NCI-H187 treated with DMSO at 0.1 percent for 48 hours (cell line): ENCODE data around the gene SLC24A3.

Source experiments
- DNase-seq: peaks from one replicate; lab custom pipeline; 2025; lab: John Stamatoyannopoulos, UW

SLC24A3 gene

GRCh38 chr20:19241440-19241839, 29.0 kb downstream of the SLC24A3 start:
- DNase-seq, result no peak

DNA sequence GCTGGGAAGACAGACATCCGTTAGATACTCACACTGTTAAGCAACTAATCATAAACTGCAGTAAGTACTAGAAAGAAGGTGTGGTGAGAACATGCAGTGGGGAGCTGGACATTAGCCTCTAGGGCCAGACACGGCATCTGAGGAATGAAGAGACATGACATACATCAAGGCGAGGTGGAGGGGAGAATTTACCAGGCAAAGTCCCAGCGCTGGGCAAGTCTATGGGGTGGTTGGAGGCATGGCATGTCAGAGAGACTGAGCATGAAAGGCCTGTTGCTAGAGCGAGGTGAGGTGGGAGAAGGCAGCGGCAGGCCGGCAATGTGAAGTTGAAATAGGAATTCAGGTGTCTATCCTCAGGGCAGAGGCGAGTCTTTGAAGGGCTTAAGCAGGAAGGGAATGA, 31.8 kb downstream of the SLC24A3 start:
- no peak for DNase-seq

DNA sequence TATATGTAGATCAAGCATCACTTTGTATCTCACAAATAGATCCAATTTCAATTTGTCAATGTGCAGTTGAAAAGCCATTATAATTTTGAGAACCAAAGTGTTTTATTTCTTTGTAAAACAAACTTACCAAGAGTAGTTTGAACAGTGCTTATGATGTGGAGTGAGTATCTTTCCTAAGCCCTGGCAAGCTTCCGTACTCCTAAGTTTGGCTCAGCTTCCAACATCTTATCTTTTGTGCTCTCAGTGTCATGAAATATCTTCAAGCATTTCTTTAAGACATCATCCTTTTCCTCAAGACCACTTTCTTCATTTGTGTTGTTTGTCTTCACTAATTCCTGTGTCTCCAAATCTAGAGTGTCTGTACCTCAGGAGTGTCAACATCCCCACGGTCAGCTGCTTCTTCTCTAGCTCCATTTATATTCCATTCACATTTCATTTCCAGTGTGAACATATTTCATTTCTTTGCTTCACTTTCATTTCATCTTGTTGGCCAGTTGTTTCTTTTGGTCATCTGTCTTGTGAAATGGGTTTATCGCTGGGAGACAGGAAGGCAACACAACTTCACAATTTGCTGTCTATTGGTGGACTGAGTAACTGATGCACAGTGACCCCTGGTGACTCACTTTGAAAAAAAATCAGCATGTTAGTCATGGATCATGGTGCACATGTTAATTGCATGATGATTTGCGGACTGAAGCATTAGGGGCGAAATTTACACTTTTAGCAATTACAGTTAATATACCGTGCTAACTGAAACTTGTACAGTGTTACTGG, 36.9 kb downstream of the SLC24A3 start:
- DNase-seq, result no peak

DNA sequence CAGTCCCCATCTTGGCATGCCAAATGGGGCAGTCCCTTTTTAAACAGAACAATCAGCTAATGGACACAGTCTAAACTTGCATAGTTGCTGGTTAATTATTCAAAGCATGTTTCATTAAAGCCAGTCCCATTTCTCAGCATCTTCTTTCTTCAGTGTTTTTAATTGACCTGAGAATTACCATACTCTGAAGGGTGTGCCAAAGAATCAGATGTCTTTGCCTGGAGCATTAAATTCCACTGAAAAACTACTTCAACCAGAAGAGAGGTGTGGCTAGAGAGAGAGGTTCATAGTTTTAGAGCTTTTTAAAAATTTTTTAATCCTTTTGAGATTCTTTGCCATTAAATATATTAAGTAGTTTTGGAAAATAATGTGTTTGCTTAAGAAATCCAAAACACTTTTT, 37.9 kb downstream of the SLC24A3 start:
- no peak for DNase-seq

DNA sequence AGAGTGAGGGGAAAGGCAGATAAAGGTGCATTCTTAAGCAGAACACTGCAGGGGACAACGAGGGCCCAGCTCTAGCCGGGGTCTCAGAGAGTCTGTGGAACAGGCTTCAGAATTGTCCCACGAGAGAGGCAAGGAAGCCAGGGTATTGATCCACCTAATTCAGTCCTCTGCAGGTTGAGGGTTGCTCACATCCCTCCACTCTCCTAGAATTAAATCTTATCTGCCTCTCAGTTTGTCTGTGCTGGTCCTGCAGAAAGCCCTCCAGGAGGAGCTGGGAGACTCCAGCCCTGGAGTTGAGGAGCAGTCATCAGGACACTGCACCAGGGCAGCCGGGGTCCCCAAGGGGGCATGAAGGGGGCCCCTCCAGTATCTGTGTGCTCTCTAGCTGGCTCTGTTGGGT, 39.1 kb downstream of the SLC24A3 start:
- no peak for DNase-seq

- no peak for DNase-seq
Observed at GRCh38 chr20:19251958-19252357, 39.5 kb downstream of the SLC24A3 start.

DNA sequence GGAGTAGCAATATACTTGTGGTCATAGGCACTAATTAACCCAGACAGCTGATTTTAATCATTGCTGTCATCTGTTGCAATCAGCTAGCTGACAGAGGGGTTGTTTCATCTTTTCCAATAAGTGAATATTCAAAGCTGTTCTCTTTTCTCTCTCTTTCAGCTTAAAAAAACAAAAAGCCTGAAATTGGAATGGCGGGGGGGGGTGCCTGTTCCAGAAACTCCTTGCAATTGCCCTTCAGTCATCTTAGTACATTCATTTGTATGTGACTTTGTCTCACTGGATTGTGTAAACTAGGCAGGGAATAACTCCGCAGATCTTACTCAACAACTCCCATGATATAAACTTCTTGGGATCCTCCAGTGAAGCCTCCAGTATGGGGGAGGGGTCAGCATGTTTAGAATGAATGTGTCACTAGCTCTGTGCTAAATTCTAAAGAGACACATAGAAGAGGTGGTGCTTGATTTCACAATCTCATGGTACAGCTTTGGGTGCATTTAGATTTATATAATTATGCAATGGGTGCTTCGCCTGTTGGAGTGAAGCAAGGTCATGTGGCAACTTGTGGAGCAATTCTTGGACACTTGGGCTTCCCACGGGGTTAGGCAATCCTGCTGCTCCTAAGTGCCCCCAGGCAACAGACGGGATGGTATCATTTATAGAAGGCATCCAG, 40.1 kb downstream of the SLC24A3 start:
- no peak for DNase-seq

- no peak for DNase-seq
Observed at GRCh38 chr20:19253316-19253715, 40.9 kb downstream of the SLC24A3 start.

DNA sequence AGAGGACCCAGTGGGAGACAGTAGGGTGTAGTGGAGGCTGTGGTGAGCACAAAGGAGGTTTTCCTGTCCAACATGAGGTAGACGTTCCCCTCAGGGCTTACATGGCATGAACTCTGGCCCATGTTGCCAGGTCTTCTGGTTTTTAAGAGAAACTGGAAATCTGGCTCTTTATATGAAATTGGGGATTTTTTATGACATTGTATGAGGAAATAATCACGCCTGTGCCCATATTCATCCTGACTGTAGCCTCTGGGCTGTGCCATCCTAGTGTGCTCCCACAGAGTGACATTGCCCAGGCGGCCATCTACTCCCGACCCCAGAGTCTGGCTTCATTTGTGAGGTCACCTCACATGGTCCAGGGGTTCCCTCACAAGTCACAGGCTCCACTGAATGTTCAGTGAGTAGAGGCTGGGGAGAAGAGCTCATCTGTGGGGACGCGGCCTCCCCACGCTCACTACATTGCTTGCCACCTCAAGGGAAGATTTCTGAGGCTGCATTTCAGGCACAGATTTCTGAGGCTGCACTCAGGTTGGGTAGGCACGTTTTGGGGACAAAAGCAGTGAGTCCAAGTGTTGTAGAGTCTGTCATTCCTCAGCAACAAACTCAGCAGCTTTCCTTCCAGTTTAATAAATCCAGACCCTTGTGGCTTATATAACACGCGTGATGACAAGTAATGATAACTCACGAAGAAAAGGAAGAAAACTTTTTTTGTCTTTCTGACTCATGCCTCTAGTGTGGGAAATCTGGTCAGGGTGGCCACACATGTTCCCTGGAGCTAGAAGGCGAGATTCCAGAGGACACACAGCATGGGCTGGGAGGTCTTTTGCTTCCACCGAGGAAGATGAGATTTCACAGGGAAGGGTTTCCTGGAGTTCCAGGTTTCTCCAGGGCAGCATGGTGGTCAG, 41.7 kb downstream of the SLC24A3 start:
- DNase-seq, result no peak

DNA sequence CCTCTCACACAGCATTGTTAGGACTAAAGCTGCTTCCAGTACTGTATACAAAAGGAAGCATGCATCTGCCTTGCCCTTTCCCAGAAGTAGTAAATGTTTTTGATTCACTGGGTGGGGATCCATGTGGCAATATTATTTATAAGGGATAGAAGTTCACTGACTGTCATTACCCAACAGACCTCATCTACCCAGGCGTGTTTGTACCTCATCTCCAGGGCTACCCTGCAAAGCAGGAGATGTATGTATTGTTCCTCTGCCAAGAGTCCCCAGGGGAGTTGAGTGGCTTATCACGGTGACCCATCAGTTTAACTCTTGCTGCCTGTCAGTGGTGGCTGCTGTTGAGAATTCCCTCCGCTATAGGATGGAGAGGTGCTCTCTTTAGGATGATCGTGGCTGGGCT, 42.5 kb downstream of the SLC24A3 start:
- DNase-seq, result no peak

GRCh38 chr20:19256085-19256484, 43.6 kb downstream of the SLC24A3 start:
- DNase-seq, result no peak

DNA sequence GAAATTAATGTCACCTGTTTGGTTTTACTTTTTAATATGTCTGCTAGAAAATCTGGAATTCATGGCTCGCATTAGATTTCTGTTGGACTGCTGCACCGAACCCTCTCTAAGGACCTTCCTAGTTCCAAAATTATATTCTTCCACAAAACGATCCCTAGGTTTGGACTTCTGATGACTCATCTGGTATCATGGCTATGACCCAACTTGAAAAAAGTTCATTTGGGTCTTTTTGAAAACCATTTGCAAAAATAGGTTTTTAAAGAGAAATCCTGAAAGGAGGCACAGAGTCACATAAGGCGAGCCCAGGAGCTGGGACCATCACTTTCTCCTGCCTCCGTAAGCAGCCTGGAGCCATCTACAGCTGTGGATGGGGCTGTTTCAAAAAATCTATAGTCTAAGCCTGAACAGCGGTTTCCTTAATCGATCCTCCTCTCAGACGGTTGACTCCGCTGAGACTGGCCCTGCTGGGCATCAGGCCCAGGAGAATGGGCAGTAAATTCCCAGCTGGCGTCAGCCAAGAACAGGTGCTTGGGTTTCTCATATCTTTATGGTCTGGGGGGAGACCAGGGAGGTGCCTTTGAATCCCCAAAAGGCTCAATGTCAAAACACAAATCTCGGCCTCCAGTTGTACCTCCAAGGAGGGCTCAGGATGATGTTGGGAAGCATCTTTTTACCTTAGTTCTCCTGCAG, 44.6 kb downstream of the SLC24A3 start:
- DNase-seq, result no peak

DNA sequence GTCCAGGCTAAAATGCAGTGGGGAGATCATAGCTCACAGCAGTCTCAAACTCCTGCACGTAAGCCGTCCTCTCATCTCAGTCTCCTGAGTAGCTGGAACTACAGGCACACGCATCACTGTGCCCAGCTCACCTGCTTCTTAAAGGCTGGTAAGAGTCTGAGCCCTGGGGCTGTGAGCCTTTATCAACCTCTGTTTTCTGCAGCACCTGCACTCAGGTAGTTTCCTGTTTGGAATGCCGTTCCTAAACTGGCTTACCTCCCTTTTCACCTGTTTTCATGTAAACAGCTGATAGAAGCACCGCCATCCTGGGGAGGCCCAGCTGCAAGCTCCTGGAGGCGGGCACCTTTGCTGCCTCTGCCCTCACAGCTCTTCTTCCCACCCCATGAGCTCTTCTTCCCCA, 45.4 kb downstream of the SLC24A3 start:
- no peak for DNase-seq

GRCh38 chr20:19259141-19259591, 46.7 kb downstream of the SLC24A3 start:
- no peak for DNase-seq

GRCh38 chr20:19260412-19261090, 48.1 kb downstream of the SLC24A3 start:
- no peak for DNase-seq

GRCh38 chr20:19264191-19264590, 51.7 kb downstream of the SLC24A3 start:
- no peak for DNase-seq

- no peak for DNase-seq
Observed at GRCh38 chr20:19265646-19266374, 53.4 kb downstream of the SLC24A3 start.

DNA sequence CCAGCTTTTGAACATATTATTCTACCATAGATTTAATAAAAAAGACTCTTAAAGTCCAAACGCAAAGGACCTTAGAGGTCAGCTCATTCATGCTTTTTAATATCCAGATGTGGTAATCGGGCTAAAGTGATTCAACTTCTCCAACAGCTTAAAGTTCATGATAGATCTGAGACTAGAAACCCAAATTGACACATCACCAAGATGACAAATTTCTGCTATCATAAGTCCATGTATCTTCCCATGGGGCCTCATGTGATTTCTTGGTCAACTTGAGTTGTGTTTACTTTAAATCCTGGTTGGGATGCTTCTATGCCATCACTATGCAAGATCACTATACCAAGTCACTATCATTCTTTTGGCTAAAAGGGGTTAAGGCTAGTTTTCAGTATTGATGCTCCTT, 56.0 kb downstream of the SLC24A3 start:
- no peak for DNase-seq

DNA sequence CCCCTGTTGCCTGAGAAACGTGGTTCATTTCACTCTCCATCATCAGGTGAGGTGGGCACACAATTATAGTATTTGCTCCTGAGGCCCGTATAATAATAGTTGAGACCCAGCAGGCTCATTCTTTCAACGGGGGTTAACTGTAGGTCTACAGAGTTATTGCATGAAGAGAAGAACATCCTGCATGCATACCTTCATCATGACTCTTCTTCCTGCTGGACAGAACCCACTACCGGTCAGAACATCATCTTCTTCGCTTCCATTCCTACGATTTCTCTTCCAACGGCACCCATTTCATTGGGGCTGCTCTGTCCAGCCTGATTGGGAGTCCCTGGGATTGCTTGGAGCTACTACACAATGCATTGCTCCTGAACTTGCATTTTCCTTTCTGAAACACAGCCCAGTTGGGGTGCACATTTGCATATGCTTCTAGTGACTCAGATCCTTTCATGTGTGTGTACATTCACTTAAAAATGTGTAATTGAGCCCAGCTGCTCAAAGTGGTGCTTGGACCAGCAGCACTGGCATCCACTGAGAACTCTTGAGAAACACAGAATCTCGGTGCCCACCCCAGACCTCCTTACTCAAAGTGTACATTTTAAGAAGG, 57.4 kb downstream of the SLC24A3 start:
- DNase-seq, result no peak
